ENCODE measurements around the gene SYCP2L.
"Not testable (repeated sequence)": the region's sequence is repeated elsewhere in the genome, so short reads cannot be mapped to it uniquely, and the experiment has no call there.

Gene SYCP2L

GRCh38 chr6:10961837-10962236, 75.0 kb downstream of the SYCP2L start:
- FAIRE-seq: no peak

DNA sequence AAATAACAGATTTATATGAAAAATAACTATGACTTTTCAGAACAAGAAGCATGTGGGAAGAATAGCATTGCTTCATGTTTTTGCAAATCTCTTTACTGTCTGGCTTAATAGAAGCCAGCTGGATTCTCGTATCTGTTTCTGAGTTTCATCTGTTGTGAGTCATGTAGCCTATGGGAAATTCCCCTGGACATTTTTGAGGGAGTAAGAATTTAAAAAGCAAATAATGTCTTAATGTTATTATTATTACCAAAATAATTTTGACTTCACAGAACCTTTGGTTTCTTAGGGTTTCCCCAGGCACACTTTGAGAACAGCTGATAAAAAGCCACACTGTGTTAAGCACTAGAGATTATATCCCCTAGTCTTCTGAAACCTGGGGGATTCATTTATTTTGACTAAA, 75.8 kb downstream of the SYCP2L start:
- no peak for FAIRE-seq

GRCh38 chr6:10963113-10963512, 76.3 kb downstream of the SYCP2L start:
- FAIRE-seq: no peak

DNA sequence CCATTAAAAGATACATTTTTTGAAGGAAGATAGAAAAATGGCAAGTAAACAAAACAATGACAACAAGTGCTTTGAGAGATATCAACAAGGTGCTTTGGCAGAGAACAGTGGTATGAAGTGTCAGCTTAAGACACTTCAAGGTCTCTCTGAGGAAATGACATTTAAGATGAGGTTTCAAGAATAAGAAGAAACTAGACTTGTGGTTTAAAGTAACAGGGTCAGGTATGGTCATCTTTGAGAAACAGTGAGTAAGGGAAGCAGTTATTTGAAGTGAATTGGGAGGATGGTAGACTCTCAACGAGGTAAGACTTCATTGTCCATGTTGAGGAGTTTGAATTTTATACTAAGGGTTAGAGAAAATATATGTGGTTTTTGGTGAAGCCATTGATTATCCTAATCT, 77.8 kb downstream of the SYCP2L start:
- no peak for FAIRE-seq

- FAIRE-seq: no peak
These were observed 81.9 kb downstream of the SYCP2L start for GRCh38 chr6:10968776-10969175.

- FAIRE-seq: no peak
These were observed 83.9 kb downstream of the SYCP2L start for GRCh38 chr6:10970731-10971130.

GRCh38 chr6:10972196-10972595, 85.3 kb downstream of the SYCP2L start:
- FAIRE-seq: no peak

GRCh38 chr6:10976571-10976970, 89.7 kb downstream of the SYCP2L start:
- FAIRE-seq: no peak

DNA sequence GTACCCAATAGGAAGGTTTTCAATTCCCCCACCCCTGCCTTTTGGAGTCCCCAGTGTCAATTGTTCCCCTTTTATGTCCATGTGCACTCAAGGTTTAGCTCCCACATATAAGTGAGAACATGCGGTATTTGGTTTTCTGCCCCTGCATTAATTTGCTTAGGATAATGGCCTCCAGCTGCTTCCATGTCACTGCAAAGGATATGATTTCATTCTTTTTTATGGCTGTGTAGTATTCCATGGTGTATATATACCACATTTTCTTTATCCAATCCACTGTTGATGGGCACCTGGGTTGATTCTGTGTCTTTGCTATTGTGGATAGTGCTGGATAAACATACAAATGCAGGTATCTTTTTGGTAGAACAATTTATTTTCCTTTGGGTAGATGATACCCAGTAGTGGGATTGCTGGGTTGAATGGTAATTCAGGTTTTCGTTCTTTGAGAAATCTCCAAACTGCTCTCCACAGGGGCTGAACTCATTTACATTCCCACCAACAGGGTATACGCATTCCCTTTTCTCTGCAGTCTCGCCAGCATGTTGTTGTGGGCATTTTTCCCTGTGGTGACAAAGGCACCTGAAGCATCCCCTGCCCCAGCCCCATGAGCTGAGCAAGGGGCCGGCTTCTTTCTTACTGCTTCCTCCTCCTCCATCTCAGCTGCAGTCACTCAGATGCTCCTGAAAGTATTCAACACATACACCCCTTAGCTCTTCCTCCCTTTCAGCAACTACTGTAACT, 90.5 kb downstream of the SYCP2L start:
- no peak for FAIRE-seq

GRCh38 chr6:10979603-10980002, 92.8 kb downstream of the SYCP2L start:
- FAIRE-seq: no peak

DNA sequence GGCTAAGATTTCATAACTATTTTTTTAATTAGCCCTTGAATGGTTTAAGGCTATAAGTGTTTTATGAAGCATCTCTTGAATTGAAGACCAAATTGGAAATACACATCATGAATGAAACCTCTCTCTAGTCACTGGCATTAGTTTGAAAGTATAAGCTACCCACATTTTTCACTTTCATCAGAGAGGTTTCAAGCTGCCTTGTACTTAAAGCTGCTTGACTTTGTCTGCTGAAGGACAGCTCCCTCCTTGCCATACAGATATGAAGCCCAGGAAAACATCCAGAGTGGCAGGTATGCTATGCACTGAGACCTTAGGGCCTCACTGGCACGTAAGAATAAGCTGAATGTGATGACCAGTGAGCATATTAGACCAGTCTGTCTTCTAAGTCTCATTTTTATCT, 94.6 kb downstream of the SYCP2L start:
- no peak for FAIRE-seq

GRCh38 chr6:10984959-10985358, 98.1 kb downstream of the SYCP2L start:
- FAIRE-seq: not testable (repeated sequence)

- no peak for FAIRE-seq
These were observed 102.7 kb downstream of the SYCP2L start for GRCh38 chr6:10989587-10989986.

GRCh38 chr6:10991115-10991514, 104.3 kb downstream of the SYCP2L start:
- FAIRE-seq: no peak

GRCh38 chr6:10993896-10994295, 107.0 kb downstream of the SYCP2L start:
- no peak for FAIRE-seq

- no peak for FAIRE-seq
These were observed 108.4 kb downstream of the SYCP2L start for GRCh38 chr6:10995114-10995707.

DNA sequence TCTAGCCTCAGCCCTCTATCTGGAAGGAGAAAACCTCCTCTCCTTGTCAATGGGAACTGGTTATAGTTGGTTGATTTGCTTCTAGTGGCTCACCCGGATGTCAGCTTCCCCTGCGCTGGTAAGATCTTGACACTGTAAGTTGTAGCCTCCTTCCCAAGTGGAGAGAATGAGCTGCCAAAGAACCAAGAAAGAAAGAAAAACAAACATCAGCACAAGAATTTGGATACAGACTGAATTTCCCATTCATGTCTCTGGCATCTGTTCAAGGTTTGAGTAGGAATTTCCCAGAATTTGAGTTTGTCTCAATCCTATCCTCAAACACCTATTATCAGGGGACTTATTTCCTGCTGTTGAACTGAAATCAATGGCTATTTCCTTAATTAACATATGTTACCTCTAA, 113.1 kb downstream of the SYCP2L start:
- FAIRE-seq: no peak

DNA sequence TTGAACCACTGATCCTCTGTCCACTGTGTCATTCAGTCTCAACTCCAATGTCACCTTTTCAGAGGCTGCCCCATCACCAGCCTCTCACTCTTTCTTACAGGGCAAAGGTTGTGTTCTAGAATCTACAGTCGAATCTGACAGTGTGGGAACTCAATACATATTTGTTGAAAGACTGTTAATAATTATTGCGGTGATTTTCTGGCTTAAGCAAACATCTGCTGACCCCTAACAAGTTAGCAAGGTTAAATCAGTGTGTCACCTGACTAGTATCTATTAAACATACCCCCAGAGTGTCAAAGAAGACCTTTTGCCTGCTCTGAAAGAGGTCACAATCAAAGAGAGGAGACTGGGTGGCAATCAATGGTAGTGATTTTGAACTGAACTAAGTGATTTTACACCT, 115.3 kb downstream of the SYCP2L start:
- no peak for FAIRE-seq

- not testable (repeated sequence) for FAIRE-seq
These were observed 116.4 kb downstream of the SYCP2L start for GRCh38 chr6:11003297-11003696.

GRCh38 chr6:11006061-11006460, 119.2 kb downstream of the SYCP2L start:
- no peak for FAIRE-seq

DNA sequence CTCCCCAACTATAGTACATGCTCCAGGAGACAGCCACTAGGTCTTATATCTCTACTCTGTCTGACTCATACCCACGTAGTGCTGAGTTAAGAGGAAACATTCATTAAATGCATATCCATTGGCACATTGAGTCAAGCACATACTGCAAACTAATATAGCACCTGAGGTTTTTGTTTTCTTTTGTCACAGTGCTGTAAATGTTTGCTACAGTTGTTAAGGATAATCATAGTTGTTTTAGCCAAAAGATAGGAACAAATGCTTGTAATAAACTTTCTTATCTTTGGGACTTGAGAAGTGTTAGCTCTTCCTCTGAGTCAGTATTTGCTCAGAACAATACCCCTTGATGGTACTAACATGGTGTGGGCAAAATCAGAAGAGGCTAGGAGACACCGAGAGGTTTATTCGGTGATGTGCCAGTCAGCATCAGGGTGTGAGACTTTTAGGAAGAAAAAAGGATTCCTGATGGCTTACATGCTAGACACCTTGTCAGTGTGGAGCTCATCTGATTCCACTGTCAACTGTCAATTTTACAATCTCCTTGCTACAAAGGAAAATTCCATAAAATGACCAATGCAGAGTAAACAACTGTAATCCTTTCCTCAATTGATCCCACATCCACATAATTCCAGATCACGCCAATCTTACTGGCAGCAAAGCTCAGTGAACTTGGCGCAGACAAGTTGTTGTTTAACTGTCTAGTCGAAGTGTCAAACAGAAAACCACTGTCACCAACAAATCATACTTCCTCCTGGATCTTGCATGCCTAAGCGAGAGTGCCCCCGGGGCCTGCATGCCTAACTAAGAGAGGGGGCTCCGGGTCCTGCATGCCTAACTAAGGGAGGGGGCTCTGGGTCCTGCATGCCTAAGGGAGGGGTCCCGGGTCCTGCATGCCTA, 121.1 kb downstream of the SYCP2L start:
- no peak for FAIRE-seq

DNA sequence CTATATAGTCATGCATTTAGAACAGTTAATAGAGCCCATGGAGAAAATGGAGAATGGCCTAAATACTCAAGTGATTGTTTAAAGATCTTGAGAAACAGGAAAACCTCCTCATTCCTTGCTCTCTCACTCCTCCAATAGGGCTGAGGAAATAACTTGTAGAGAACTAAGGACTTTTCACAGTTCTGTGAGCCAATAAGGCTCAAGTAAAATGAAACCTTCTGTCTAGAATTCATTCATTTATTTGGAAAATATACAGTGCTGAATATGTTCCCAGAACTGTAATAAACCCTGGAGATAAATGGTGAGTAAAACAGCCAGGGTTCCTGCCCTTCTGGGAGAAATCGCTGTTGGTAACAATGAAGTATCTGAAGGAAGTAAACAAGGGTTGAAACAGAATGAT, 122.0 kb downstream of the SYCP2L start:
- no peak for FAIRE-seq

- no peak for FAIRE-seq
These were observed 122.5 kb downstream of the SYCP2L start for GRCh38 chr6:11009353-11009752.

DNA sequence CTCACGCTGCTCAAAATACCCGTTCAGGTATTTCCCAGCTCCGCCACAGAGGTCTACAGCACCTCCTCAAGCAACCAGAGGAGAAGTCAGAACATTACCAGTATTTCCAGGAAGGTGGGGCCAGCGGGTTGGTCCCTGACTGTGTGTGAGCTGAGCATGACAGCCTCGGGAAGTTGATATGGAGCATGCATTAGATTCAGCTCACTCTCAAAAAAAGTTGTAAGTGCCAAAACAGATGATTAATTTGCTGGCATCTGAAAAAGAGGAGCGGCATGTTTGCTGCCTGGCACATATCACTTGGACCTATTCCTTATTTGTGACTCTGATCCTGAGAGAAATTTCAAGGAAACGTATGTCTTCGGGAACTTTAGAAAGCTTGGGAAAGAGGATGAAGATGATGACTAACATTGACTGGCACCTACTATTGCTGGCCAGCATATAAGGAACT, 125.0 kb downstream of the SYCP2L start:
- no peak for FAIRE-seq

Measured in A204.1 (cell line).